ENCODE results near the gene NR2E1.

GRCh38 chr6:108121612-108122011 lies 44.2 kb upstream of the NR2E1 start:
- TF ChIP-seq EZH2 (IDR thresholded peaks at IDR 0.05; ENCODE audit: insufficient read depth, poor library complexity, severe bottlenecking) = no peak
- TF ChIP-seq EZH2phosphoT487 (IDR thresholded peaks at IDR 0.05; ENCODE audit: insufficient read depth, low read depth) = no peak
